Panc1 (cell line): ENCODE measurements around the gene BCL2L1. TPM values are rescaled to one million over a fixed set of nuclear protein-coding genes. Genes with fewer than 3 reads are reported as not detected.

Experiments
- ATAC-seq: fragments of 200-7000 bp; cut with Tn5 transposase; 2 replicates; pipeline ENCODE4 v1.9.1; 2020; ENCODE audit warnings: mild to moderate bottlenecking, moderate library complexity
- BruUV-seq: library from RNA; stranded (reverse); fragments of 400-500 nt; replicated peaks from 2 replicates; lab custom pipeline; 2021; lab: Mats Ljungman, UMichigan
- CTCF ChIA-PET: fragments of 300-600 bp; sonication (Branson Sonifier 250); formaldehyde crosslinking; loops from one replicate; lab custom pipeline; 2022; ENCODE audit warnings: antibody characterized with exemption; lab: Charles Lee
- POLR2A ChIA-PET: fragments of 300-600 bp; sonication (Branson Sonifier 250); formaldehyde crosslinking; loops from one replicate; lab custom pipeline; 2022; ENCODE audit warnings: antibody characterized with exemption; lab: Charles Lee
- DNase-seq: peaks from one replicate; pipeline ENCODE4 v3.0.0-alpha.2; 2010; ENCODE audit warnings: low read depth, low spot score
- H3K27ac ChIP-seq: 2 replicates; pipeline ENCODE4 v1.5.1; 2011; ENCODE audit warnings: mild to moderate bottlenecking, low read length, inconsistent platforms
- H3K27me3 ChIP-seq: fragments of 200-500 bp; sonication (Bioruptor generic); 2 replicates; pipeline ENCODE4 v1.6.0; 2014; ENCODE audit warnings: low read length, inconsistent platforms; ENCODE audit not compliant: control insufficient read depth, insufficient read depth
- H3K36me3 ChIP-seq: fragments of 200-500 bp; sonication (Bioruptor generic); 2 replicates; pipeline ENCODE4 v1.5.1; 2014; ENCODE audit warnings: inconsistent platforms, mild to moderate bottlenecking, low read length, moderate library complexity; ENCODE audit not compliant: control insufficient read depth, insufficient read depth
- H3K4me1 ChIP-seq: 2 replicates; pipeline ENCODE4 v1.5.1; 2011; ENCODE audit warnings: inconsistent platforms, mild to moderate bottlenecking, low read length, moderate library complexity; ENCODE audit not compliant: control insufficient read depth, insufficient read depth
- H3K4me3 ChIP-seq, 2 experiments: 2 replicates each; pipeline ENCODE4 v1.5.1; 2011 to 2012; ENCODE audit warnings: low read depth in 2 of 2, low read length in 2 of 2, mild to moderate bottlenecking in 2 of 2, inconsistent platforms in 1 of 2, moderate library complexity in 1 of 2
- H3K9me3 ChIP-seq: fragments of 200-500 bp; sonication (Bioruptor generic); 2 replicates; pipeline ENCODE4 v1.5.1; 2014; ENCODE audit warnings: low read depth, mild to moderate bottlenecking, inconsistent platforms, low read length, moderate library complexity; ENCODE audit not compliant: control insufficient read depth, insufficient read depth
- CTCF ChIP-seq: fragments of 450-650 bp; IDR thresholded peaks from 2 replicates; pipeline ENCODE4 v1.5.1; 2017; ENCODE audit warnings: mild to moderate bottlenecking
- POLR2AphosphoS5 ChIP-seq: IDR thresholded peaks from 2 replicates; pipeline ENCODE4 v1.6.1; 2012; ENCODE audit warnings: mild to moderate bottlenecking, low read depth, low read length, moderate library complexity
- REST ChIP-seq, 2 experiments: IDR thresholded peaks; 2 replicates each; pipeline ENCODE4 v1.6.1; 2011 to 2012; ENCODE audit warnings: low read depth in 2 of 2, control low read depth in 1 of 2, low read length in 1 of 2, mild to moderate bottlenecking in 1 of 2, moderate library complexity in 1 of 2; ENCODE audit not compliant: insufficient read depth in 1 of 2
- SIN3A ChIP-seq: IDR thresholded peaks from 2 replicates; pipeline ENCODE4 v1.6.1; 2012; ENCODE audit warnings: low read depth, mild to moderate bottlenecking, low read length, moderate library complexity, borderline replicate concordance; ENCODE audit not compliant: insufficient read depth
- TCF7L2 ChIP-seq: IDR thresholded peaks from 2 replicates; pipeline ENCODE4 v1.6.1; 2011; ENCODE audit warnings: mild to moderate bottlenecking, low read depth, low read length, inconsistent platforms
- in situ Hi-C: cut with HindIII; loops from 2 replicates; pipeline ENCODE4 v1.10.0; 2016; ENCODE audit warnings: low sequenced_read_pairs, low pct_unique_long_range_greater_than_20kb
- intact Hi-C: fragments of 100-400 bp; cut with micrococcal nuclease; formaldehyde crosslinking; loops from one replicate; pipeline ENCODE4 v1.10.0; 2022; ENCODE audit not compliant: unreplicated experiment
- total RNA-seq: library from RNA; stranded (reverse); gene quantifications from one replicate; pipeline ENCODE4 v1.2.1, GENCODE V29; 2021; ENCODE audit not compliant: unreplicated experiment

BCL2L1 gene
- total RNA-seq, 1 experiment from 2014 or later = 150 TPM

GRCh38 chr20:31710423-31711108 is 12.1 kb downstream of the BCL2L1 start:
- peaks cover 16% of the 10 kb centered on the region; the same call in 1 of the 2 replicates for H3K36me3 ChIP-seq
- no peak for TF ChIP-seq SIN3A
- no peak for TF ChIP-seq CTCF
- no peak for TF ChIP-seq TCF7L2
- no peak for TF ChIP-seq REST (IDR thresholded peaks at IDR 0.05; ENCODE audit: insufficient read depth in 1 of 2, low read depth in 2 of 2, low read length in 1 of 2)
- no peak; the same call in 1 of the 2 replicates for TF ChIP-seq POLR2AphosphoS5
- in situ Hi-C loops = no loop called here
- H3K27me3 ChIP-seq = no peaks in the 10 kb centered on the region
- ATAC-seq (no peak), DNase-seq (no peak)
- H3K27ac ChIP-seq = peak overlapping the region; percentile 92
- ChIA-PET CTCF (interaction anchor here (0.6 to 1.5 kb wide), 3 partner anchors 10 to 77 kb away, joined by 3 to 4 read pairs (median 3); no protein-coding TSS in a partner anchor), POLR2A (interaction anchor here (0.6 kb wide), 1 partner anchor 1109 kb away, joined by 6 read pairs; the partner anchor contains the start of gene MAPRE1)
- H3K4me1 ChIP-seq = peaks cover 65% of the 10 kb centered on the region
- no peak overlapping the region for H3K4me3 ChIP-seq
- no peaks in the 10 kb centered on the region for H3K9me3 ChIP-seq
- BruUV-seq = no TSS peak
- intact Hi-C loops = no loop called here

- Histone ChIP-seq H3K4me3 (no peak overlapping the region), H3K27me3 (no peaks in the 10 kb centered on the region), H3K36me3 (peaks cover 16% of the 10 kb centered on the region; the same call in 1 of the 2 replicates), H3K4me1 (peaks cover 67% of the 10 kb centered on the region), H3K9me3 (no peaks in the 10 kb centered on the region), H3K27ac (peak overlapping the region; percentile 19; the same call in 1 of the 2 replicates)
- no TSS peak for BruUV-seq
- ChIA-PET POLR2A (no interaction called here), CTCF (interaction anchor here (0.6 to 0.7 kb wide), 2 partner anchors 10 to 76 kb away, joined by 3 to 7 read pairs; no protein-coding TSS in a partner anchor)
- no peak for DNase-seq
- intact Hi-C loops = no loop called here
- in situ Hi-C loops = no loop called here
- no peak for ATAC-seq
- no peak for TF ChIP-seq REST (IDR thresholded peaks at IDR 0.05; ENCODE audit: insufficient read depth in 1 of 2, low read depth in 2 of 2, low read length in 1 of 2)
- no peak for TF ChIP-seq POLR2AphosphoS5
- no peak for TF ChIP-seq TCF7L2
- TF ChIP-seq SIN3A = no peak
- no peak for TF ChIP-seq CTCF
Observed at GRCh38 chr20:31709939-31710338, 12.7 kb downstream of the BCL2L1 start.
